ENCODE results near the gene AHCYL2.
A peak's percentile ranks its signal among the peaks of the same experiment; 100 is the strongest.

Gene AHCYL2

GRCh38 chr7:129371487-129371886, 146.7 kb downstream of the AHCYL2 start:
- H3K27me3 Mint-ChIP-seq = no peaks in the 10 kb centered on the region
- no peak overlapping the region for H3K4me3 Mint-ChIP-seq
- H3K36me3 Mint-ChIP-seq = peaks cover 1% of the 10 kb centered on the region
- H3K9me3 Mint-ChIP-seq = no peaks in the 10 kb centered on the region
- H3K27ac Mint-ChIP-seq = peak overlapping the region; percentile 24
- H3K4me1 Mint-ChIP-seq = peaks cover 16% of the 10 kb centered on the region
- ATAC-seq (ENCODE audit: low read depth) (no peak), DNase-seq (ENCODE audit: low spot score in 2 of 2) (no peak)

GRCh38 chr7:129373651-129374428, 149.0 kb downstream of the AHCYL2 start:
- H3K9me3 Mint-ChIP-seq = no peaks in the 10 kb centered on the region
- ATAC-seq (ENCODE audit: low read depth) (no peak), DNase-seq (ENCODE audit: low spot score in 2 of 2) (no peak)
- no peak overlapping the region for H3K4me3 Mint-ChIP-seq
- H3K27me3 Mint-ChIP-seq = no peaks in the 10 kb centered on the region
- peaks cover 1% of the 10 kb centered on the region for H3K36me3 Mint-ChIP-seq
- no peak overlapping the region for H3K27ac Mint-ChIP-seq
- H3K4me1 Mint-ChIP-seq = peaks cover 8% of the 10 kb centered on the region

GRCh38 chr7:129375141-129375938, 150.5 kb downstream of the AHCYL2 start:
- ATAC-seq (ENCODE audit: low read depth) (no peak), DNase-seq (ENCODE audit: low spot score in 2 of 2) (no peak)
- Mint-ChIP-seq H3K36me3 (peaks cover 4% of the 10 kb centered on the region), H3K9me3 (no peaks in the 10 kb centered on the region), H3K27ac (no peak overlapping the region), H3K4me1 (peaks cover 7% of the 10 kb centered on the region), H3K27me3 (no peaks in the 10 kb centered on the region), H3K4me3 (no peak overlapping the region)

GRCh38 chr7:129376076-129376777, 151.4 kb downstream of the AHCYL2 start:
- H3K9me3 Mint-ChIP-seq = no peaks in the 10 kb centered on the region
- peaks cover 7% of the 10 kb centered on the region for H3K4me1 Mint-ChIP-seq
- no peak overlapping the region for H3K27ac Mint-ChIP-seq
- H3K4me3 Mint-ChIP-seq = no peak overlapping the region
- H3K36me3 Mint-ChIP-seq = peaks cover 4% of the 10 kb centered on the region
- ATAC-seq (ENCODE audit: low read depth) (peak; percentile 85), DNase-seq (ENCODE audit: low spot score in 2 of 2) (peak; percentile 36 to 39)
- H3K27me3 Mint-ChIP-seq = no peaks in the 10 kb centered on the region

- Mint-ChIP-seq H3K9me3 (no peaks in the 10 kb centered on the region), H3K4me3 (no peak overlapping the region), H3K27ac (no peak overlapping the region), H3K36me3 (peaks cover 6% of the 10 kb centered on the region), H3K4me1 (peaks cover 4% of the 10 kb centered on the region), H3K27me3 (no peaks in the 10 kb centered on the region)
- no peak for ATAC-seq (ENCODE audit: low read depth)
- DNase-seq (ENCODE audit: low spot score in 2 of 2) = no peak
Measured at GRCh38 chr7:129376778-129377700, 152.2 kb downstream of the AHCYL2 start.

- H3K36me3 Mint-ChIP-seq = peaks cover 14% of the 10 kb centered on the region
- H3K9me3 Mint-ChIP-seq = no peaks in the 10 kb centered on the region
- no peaks in the 10 kb centered on the region for H3K27me3 Mint-ChIP-seq
- H3K27ac Mint-ChIP-seq = no peak overlapping the region
- H3K4me3 Mint-ChIP-seq = no peak overlapping the region
- no peak for DNase-seq (ENCODE audit: low spot score in 2 of 2)
- peaks cover 3% of the 10 kb centered on the region for H3K4me1 Mint-ChIP-seq
- ATAC-seq (ENCODE audit: low read depth) = no peak
Measured at GRCh38 chr7:129381710-129382484, 157.1 kb downstream of the AHCYL2 start.

- Mint-ChIP-seq H3K9me3 (no peaks in the 10 kb centered on the region), H3K4me3 (no peak overlapping the region), H3K27ac (no peak overlapping the region), H3K27me3 (no peaks in the 10 kb centered on the region), H3K4me1 (no peaks in the 10 kb centered on the region), H3K36me3 (peaks cover 16% of the 10 kb centered on the region)
- DNase-seq (ENCODE audit: low spot score in 2 of 2) (no peak), ATAC-seq (ENCODE audit: low read depth) (no peak)
Measured at GRCh38 chr7:129383542-129384132, 158.8 kb downstream of the AHCYL2 start.

- no peak overlapping the region for H3K4me3 Mint-ChIP-seq
- H3K9me3 Mint-ChIP-seq = no peaks in the 10 kb centered on the region
- no peak overlapping the region for H3K27ac Mint-ChIP-seq
- DNase-seq (ENCODE audit: low spot score in 2 of 2) (no peak), ATAC-seq (ENCODE audit: low read depth) (no peak)
- no peaks in the 10 kb centered on the region for H3K4me1 Mint-ChIP-seq
- no peaks in the 10 kb centered on the region for H3K27me3 Mint-ChIP-seq
- H3K36me3 Mint-ChIP-seq = peaks cover 15% of the 10 kb centered on the region
Measured at GRCh38 chr7:129385116-129385515, 160.3 kb downstream of the AHCYL2 start.

- no peak for DNase-seq (ENCODE audit: low spot score in 2 of 2)
- H3K27ac Mint-ChIP-seq = no peak overlapping the region
- H3K36me3 Mint-ChIP-seq = peaks cover 13% of the 10 kb centered on the region
- no peak for ATAC-seq (ENCODE audit: low read depth)
- no peaks in the 10 kb centered on the region for H3K9me3 Mint-ChIP-seq
- H3K4me3 Mint-ChIP-seq = no peak overlapping the region
- no peaks in the 10 kb centered on the region for H3K27me3 Mint-ChIP-seq
- no peaks in the 10 kb centered on the region for H3K4me1 Mint-ChIP-seq
Measured at GRCh38 chr7:129385598-129385997, 160.8 kb downstream of the AHCYL2 start.

GRCh38 chr7:129386506-129386905, 161.7 kb downstream of the AHCYL2 start:
- no peak for DNase-seq (ENCODE audit: low spot score in 2 of 2)
- H3K27me3 Mint-ChIP-seq = no peaks in the 10 kb centered on the region
- no peaks in the 10 kb centered on the region for H3K4me1 Mint-ChIP-seq
- H3K4me3 Mint-ChIP-seq = no peak overlapping the region
- no peak for ATAC-seq (ENCODE audit: low read depth)
- peaks cover 13% of the 10 kb centered on the region for H3K36me3 Mint-ChIP-seq
- no peak overlapping the region for H3K27ac Mint-ChIP-seq
- H3K9me3 Mint-ChIP-seq = no peaks in the 10 kb centered on the region

GRCh38 chr7:129387537-129387936, 162.7 kb downstream of the AHCYL2 start:
- Mint-ChIP-seq H3K36me3 (peaks cover 14% of the 10 kb centered on the region), H3K4me1 (no peaks in the 10 kb centered on the region), H3K9me3 (no peaks in the 10 kb centered on the region), H3K4me3 (no peak overlapping the region), H3K27ac (no peak overlapping the region), H3K27me3 (no peaks in the 10 kb centered on the region)
- ATAC-seq (ENCODE audit: low read depth) (no peak), DNase-seq (ENCODE audit: low spot score in 2 of 2) (no peak)

- no peak overlapping the region for H3K4me3 Mint-ChIP-seq
- H3K36me3 Mint-ChIP-seq = peaks cover 10% of the 10 kb centered on the region
- H3K27me3 Mint-ChIP-seq = no peaks in the 10 kb centered on the region
- no peak for ATAC-seq (ENCODE audit: low read depth)
- no peaks in the 10 kb centered on the region for H3K4me1 Mint-ChIP-seq
- no peak overlapping the region for H3K27ac Mint-ChIP-seq
- no peak for DNase-seq (ENCODE audit: low spot score in 2 of 2)
- no peaks in the 10 kb centered on the region for H3K9me3 Mint-ChIP-seq
Measured at GRCh38 chr7:129388333-129389098, 163.7 kb downstream of the AHCYL2 start.

Data from memory B cell (primary cell).